Stimulated activated naive B cell treated with anti-CD40 and anti-IgM and Interleukin-4, amounts not matched to agents 10 μg/mL and 1 μg/mL and 100 μg/mL, for 72 hours (primary cell): ENCODE results near the gene ZNF689.
"Not testable (repeated sequence)": the region's sequence is repeated elsewhere in the genome, so short reads cannot be mapped to it uniquely, and the experiment has no call there.

ENCODE experiments used
- ATAC-seq, 2 donors: fragments of 150-1000 bp; cut with Tn5 transposase; replicated peaks; 2 replicates each; pipeline ENCODE4 v1.10.0; 2021; ENCODE audit warnings: moderate library complexity in 1 of 2
- DNase-seq: peaks from one replicate; pipeline ENCODE4 v3.0.0; 2021
- H3K27ac Mint-ChIP-seq: one replicate; pipeline ENCODE4 v1.8.0; 2022; ENCODE audit warnings: mild to moderate bottlenecking, mixed read lengths
- H3K27me3 Mint-ChIP-seq, 2 donors: one replicate each; pipeline ENCODE4 v1.8.0; 2022; ENCODE audit warnings: mixed read lengths in 2 of 2
- H3K36me3 Mint-ChIP-seq, 2 donors: one replicate each; pipeline ENCODE4 v1.8.0; 2022; ENCODE audit warnings: mixed read lengths in 2 of 2, mild to moderate bottlenecking in 1 of 2
- H3K4me1 Mint-ChIP-seq, 2 donors: one replicate each; pipeline ENCODE4 v1.8.0; 2022; ENCODE audit warnings: mixed read lengths in 2 of 2, mild to moderate bottlenecking in 1 of 2
- H3K4me3 Mint-ChIP-seq, 2 donors: one replicate each; pipeline ENCODE4 v1.8.0; 2022; ENCODE audit warnings: mild to moderate bottlenecking in 2 of 2, mixed read lengths in 2 of 2, moderate library complexity in 1 of 2
- H3K9me3 Mint-ChIP-seq, 2 donors: one replicate each; pipeline ENCODE4 v1.8.0; 2022; ENCODE audit warnings: mixed read lengths in 2 of 2, mild to moderate bottlenecking in 1 of 2

ZNF689 gene

DNA sequence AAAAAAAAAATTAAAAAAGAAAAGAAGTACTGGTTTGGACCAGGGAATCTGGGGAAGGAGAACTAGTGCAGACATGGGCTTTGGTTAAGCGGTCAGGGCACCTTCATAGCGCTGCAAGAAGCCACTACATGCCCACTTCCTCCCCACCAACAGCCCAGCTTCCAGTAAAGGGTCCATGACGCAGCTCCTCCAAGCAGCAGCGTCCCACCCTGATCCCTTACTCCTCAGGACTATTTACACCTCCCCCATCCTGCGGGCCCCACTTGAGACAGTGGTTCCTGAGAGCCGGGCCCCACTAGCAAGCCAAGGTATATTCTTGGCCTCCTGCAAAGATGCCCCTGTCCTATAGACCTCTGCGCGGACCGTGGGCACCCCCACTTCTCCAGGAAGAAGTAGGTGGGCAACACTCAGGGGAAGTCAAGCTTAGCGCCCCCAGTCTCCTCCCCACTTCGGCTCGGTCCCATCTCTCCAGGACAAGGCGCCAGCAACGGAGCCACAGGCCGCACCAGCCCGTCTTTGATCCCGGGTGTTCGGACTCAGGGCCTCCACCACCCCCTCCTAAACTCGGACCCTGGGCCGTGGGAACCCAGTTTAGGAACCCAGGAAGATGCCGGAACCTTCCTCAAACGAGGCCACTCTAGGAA lies 39.7 kb upstream of the ZNF689 start:
- H3K27me3 Mint-ChIP-seq = no peaks in the 10 kb centered on the region
- ATAC-seq = peak; percentile 1 to 3
- H3K9me3 Mint-ChIP-seq = no peaks in the 10 kb centered on the region
- DNase-seq = peak; percentile 27
- H3K27ac Mint-ChIP-seq = peak overlapping the region; percentile 99
- peaks cover 24 to 26% of the 10 kb centered on the region in 2 donors for H3K4me1 Mint-ChIP-seq
- H3K4me3 Mint-ChIP-seq = peak overlapping the region; percentile 95 to 96
- H3K36me3 Mint-ChIP-seq = peaks cover 14 to 27% of the 10 kb centered on the region in 2 donors

DNA sequence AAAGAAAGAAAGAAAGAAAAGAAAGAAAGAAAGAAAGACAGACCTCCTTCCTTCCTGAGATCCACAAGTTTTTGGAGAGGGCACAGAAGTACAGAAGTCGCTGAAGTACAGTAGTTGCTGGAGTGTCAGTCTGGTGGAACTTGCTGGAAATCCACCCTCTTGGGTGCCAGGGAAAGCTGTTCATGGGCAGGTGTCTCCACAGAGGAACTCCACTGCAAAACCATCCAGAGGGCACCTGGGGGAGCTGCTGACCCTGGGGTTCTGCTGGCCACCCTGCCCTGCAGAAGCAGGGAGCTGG lies 37.0 kb upstream of the ZNF689 start:
- Mint-ChIP-seq H3K36me3 (peaks cover 2 to 9% of the 10 kb centered on the region in 2 donors), H3K4me3 (no peak overlapping the region), H3K4me1 (peaks cover 14 to 23% of the 10 kb centered on the region in 2 donors), H3K9me3 (no peaks in the 10 kb centered on the region), H3K27ac (no peak overlapping the region), H3K27me3 (no peaks in the 10 kb centered on the region)
- no peak for ATAC-seq
- no peak for DNase-seq

DNA sequence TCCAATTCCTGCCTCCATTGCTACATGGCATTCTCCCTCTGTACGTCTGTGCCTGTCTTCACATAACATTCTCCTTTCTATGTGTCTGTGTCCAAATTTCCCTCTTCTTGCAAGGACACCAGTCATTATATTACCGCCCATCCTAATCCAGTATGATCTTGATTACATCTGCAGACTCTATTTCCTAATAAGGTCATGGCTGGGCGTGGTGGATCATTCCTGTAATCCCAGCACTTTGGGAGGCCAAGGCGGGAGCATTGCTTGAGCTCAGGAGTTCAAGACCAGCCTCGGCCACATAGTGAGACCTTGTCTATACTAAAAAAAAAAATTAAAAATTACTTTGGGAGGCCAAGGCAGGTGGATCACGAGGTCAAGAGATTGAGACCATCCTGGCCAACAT lies 35.5 kb upstream of the ZNF689 start:
- Mint-ChIP-seq H3K27me3 (no peaks in the 10 kb centered on the region), H3K4me3 (no peak overlapping the region), H3K9me3 (no peaks in the 10 kb centered on the region), H3K36me3 (peaks cover 0 to under 1% of the 10 kb centered on the region in 2 donors), H3K27ac (no peak overlapping the region), H3K4me1 (peaks cover 10 to 15% of the 10 kb centered on the region in 2 donors)
- DNase-seq = no peak
- no peak for ATAC-seq

DNA sequence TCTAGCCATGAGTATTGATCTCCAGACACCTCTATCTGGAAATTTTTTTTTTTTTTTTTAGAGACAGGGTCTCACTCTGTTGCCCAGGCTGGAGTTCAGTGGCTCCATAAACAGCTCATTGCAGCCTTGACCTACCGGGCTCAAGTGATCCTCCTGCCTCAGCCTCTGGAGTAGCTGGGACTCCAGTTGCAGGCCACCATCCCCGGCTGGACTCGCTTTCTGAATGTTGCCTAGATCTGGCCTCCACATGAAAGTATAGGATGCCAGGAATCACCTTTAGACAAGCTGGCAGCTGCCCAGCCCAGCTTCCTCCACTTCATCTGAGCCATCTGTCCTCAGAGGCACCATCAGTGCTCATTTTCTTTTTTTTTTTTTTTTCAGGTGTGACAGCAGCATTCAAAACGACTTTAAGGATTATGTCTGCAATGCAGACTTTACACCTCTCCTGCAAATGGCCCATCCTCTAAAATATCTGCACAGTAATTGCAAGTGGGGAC lies 34.2 kb upstream of the ZNF689 start:
- no peak overlapping the region for H3K27ac Mint-ChIP-seq
- DNase-seq (no peak), ATAC-seq (no peak)
- no peak overlapping the region for H3K4me3 Mint-ChIP-seq
- H3K4me1 Mint-ChIP-seq = peaks cover 2 to 7% of the 10 kb centered on the region in 2 donors
- no peaks in the 10 kb centered on the region for H3K9me3 Mint-ChIP-seq
- H3K36me3 Mint-ChIP-seq = no peaks in the 10 kb centered on the region
- no peaks in the 10 kb centered on the region for H3K27me3 Mint-ChIP-seq

DNA sequence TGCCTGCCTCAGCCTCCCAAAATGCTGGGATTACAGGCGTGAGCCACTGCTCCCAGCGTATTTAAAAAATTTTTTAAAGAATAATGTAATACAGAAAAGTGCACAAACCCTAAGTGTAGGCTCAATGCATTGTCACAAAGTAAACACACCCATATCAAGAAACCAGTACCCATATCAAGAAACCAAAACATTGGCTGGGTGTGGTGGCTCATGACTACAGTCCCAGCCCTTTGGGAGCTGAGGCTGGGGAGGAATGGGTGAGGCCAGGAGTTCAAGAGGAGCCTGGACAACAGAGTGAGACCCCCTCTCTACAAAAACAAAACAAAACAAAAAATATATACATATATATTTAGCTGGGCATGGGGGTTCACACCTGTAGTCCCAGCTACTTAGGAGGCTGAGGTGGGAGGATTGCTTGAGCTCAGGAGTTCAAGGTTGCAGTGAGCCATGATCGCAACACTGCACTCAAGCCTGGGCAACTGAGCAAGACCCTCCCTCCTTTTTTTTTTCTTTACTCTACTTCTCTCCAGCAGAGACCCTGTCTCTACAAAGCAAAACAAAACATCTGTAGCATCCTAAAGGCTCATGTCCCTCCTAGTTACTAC lies 31.3 kb upstream of the ZNF689 start:
- Mint-ChIP-seq H3K4me3 (no peak overlapping the region), H3K4me1 (peaks cover 2 to 7% of the 10 kb centered on the region in 2 donors), H3K27me3 (no peaks in the 10 kb centered on the region), H3K9me3 (no peaks in the 10 kb centered on the region), H3K36me3 (peaks cover 0 to under 1% of the 10 kb centered on the region in 2 donors), H3K27ac (no peak overlapping the region)
- no peak for ATAC-seq
- DNase-seq = no peak

DNA sequence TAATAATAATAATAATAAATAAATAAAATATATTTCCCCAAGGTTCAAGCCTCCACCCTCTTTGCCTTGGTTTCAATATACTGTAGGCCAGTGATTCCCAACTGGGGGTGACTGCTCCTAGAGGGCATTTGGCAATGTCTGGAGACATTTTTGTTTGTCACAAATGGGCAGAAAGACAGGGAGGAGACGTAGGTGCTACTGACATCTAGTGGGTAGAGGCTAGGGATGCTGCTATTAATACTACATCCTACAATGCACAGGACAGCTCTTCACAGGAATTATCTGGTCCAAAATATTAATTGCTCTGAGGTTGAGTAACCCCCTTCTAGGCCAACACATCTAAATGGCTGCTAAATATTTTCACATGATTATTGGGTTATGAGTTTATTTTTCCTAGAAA lies 27.8 kb upstream of the ZNF689 start:
- Mint-ChIP-seq H3K4me3 (no peak overlapping the region), H3K27ac (no peak overlapping the region)
- DNase-seq = no peak

DNA sequence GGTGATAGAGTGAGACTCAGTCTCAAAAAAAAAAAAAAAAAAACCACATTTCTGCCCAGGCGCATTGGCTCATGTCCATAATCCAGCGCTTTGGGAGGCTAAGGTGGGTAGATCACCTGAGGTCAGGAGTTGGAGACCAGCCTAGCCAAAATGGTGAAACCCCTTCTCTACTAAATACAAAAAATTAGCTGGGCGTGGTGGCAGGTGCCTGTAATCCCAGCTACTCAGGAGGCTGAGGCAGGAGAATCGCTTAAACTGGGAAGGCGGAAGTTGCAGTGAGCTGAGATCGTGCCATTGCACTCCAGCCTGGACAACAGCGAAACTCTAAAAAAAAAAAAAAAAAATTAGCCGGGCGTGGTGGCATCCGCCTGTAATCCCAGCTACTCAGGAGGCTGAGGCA lies 26.9 kb upstream of the ZNF689 start:
- not testable (repeated sequence) for ATAC-seq, H3K9me3 Mint-ChIP-seq, H3K4me3 Mint-ChIP-seq, DNase-seq, H3K27me3 Mint-ChIP-seq, H3K27ac Mint-ChIP-seq
- Mint-ChIP-seq H3K36me3 (peaks cover 7 to 11% of the 10 kb centered on the region in 2 donors), H3K4me1 (peaks cover 6 to 24% of the 10 kb centered on the region in 2 donors)

More for the DNA sequence above, 27.8 kb upstream of the ZNF689 start:
- peaks cover 6 to 24% of the 10 kb centered on the region in 2 donors for H3K4me1 Mint-ChIP-seq
- no peaks in the 10 kb centered on the region for H3K9me3 Mint-ChIP-seq
- no peaks in the 10 kb centered on the region for H3K27me3 Mint-ChIP-seq
- H3K36me3 Mint-ChIP-seq = peaks cover 7 to 11% of the 10 kb centered on the region in 2 donors
- ATAC-seq = no peak

DNA sequence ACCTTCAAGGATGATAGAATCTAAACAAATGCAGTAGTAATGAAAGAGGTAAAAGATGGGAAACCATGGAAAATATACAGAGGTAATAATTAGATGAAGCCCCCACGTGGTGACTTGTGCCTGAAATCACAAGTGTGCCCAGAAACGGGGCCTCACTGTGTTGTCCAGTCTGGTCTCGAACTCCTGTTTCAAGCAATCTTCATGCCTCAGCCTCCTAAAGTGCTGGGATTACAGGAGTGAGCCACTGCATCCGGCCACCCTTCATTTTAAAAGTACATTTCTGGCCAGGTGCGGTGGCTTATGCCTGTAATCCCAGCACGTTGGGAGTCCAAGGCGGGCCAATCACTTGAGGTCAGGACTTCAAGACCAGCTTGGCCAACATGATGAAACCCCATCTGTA lies 26.4 kb upstream of the ZNF689 start:
- Mint-ChIP-seq H3K4me1 (peaks cover 6 to 24% of the 10 kb centered on the region in 2 donors), H3K4me3 (peak overlapping the region in 1 of 2 donors; percentile 2), H3K36me3 (peaks cover 7 to 11% of the 10 kb centered on the region in 2 donors), H3K27ac (no peak overlapping the region), H3K27me3 (no peaks in the 10 kb centered on the region), H3K9me3 (no peaks in the 10 kb centered on the region)
- no peak for DNase-seq
- ATAC-seq = no peak

DNA sequence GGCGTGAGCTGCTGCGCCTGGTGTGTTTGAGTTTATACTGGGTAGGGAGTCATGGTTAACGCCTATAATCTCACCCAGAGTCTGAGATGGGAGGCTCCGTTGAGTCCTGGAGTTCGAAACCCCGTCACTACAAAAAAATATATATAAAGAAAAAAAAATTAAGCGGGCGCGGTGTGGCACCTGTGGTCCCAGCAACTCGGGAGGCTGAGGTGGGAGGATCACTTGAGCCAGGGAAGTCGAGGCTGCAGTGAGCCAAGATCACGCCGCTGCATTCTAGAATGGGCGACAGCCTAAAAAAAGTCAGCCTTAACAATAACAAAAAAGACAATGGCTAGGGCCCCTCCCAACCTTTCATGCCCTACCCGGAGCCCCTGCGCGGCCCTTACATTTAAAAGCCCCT lies 23.3 kb upstream of the ZNF689 start:
- ATAC-seq = no peak
- Mint-ChIP-seq H3K4me3 (peak overlapping the region; percentile 88 to 90), H3K4me1 (peaks cover 13 to 35% of the 10 kb centered on the region in 2 donors), H3K27ac (peak overlapping the region; percentile 99), H3K27me3 (no peaks in the 10 kb centered on the region), H3K9me3 (no peaks in the 10 kb centered on the region), H3K36me3 (peaks cover 7 to 11% of the 10 kb centered on the region in 2 donors)
- no peak for DNase-seq

DNA sequence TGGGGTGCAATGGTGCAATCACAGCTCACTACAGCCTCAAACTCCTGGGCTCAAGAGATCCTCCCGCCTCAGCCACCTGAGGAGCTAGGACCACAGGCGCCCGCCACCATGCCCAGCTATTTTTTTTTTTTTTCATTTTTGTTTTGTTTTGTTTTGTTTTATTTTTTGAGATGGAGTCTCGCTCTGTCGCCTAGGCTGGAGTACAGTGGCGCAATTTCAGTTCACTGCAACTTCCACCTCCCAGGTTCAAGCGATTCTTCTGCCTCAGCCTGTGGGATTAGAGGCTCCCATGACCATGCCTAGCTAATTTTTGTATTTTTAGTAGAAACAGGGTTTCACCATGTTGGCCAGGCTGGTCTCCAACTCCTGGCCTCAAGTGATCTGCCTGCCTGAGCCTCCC lies 22.3 kb upstream of the ZNF689 start:
- H3K27ac Mint-ChIP-seq, H3K4me3 Mint-ChIP-seq, ATAC-seq, DNase-seq, H3K9me3 Mint-ChIP-seq, H3K27me3 Mint-ChIP-seq: not testable (repeated sequence)
- H3K4me1 Mint-ChIP-seq = peaks cover 13 to 36% of the 10 kb centered on the region in 2 donors
- peaks cover 7 to 11% of the 10 kb centered on the region in 2 donors for H3K36me3 Mint-ChIP-seq

DNA sequence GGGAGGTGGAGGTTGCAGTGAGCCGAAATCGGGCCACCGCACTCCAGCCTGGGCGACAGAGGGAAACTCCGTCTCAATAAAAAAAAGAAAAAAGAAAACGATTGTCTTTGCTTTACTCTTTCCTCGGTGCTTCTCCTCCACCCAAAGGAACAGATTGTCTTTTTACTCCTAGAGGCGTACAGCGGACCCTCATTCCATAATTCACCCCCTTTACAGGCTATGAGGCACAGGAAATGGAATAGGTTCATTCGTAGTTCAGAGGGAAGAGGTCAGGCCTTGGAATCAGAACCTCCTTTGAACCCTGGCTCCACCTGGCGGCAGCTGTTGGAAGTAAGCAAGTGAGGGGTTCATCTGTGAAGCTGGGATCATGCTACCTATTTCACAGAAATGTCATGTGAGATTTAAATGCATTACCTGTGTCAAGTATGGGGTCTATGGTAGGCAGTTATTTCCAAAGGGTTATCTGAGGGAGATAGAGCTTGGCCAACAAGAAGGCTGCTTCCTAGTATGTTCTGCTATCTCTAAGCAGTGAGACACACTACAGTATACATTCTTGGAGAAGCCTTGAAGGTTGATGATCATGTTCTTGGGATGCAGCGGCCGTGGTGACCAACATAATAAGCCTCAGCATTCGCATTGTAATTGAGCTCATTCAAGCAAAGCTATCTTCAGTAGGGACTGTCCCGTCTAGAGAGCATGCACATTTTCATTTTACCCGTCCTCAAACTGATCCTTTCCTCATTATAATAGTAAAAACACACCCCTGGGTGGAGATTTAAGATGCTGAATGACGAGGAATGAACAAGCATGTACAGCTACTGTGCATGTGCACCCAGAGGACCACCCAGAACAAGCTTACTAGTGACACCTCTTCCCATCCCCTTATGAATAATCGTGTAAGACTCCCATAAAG lies 18.7 kb upstream of the ZNF689 start:
- DNase-seq = peak; percentile 65
- Mint-ChIP-seq H3K4me3 (peak overlapping the region; percentile 61 to 68), H3K27ac (peak overlapping the region; percentile 57), H3K4me1 (peaks cover 7 to 16% of the 10 kb centered on the region in 2 donors), H3K36me3 (no peaks in the 10 kb centered on the region), H3K9me3 (no peaks in the 10 kb centered on the region), H3K27me3 (no peaks in the 10 kb centered on the region)
- peak; percentile 90 to 92 for ATAC-seq

DNA sequence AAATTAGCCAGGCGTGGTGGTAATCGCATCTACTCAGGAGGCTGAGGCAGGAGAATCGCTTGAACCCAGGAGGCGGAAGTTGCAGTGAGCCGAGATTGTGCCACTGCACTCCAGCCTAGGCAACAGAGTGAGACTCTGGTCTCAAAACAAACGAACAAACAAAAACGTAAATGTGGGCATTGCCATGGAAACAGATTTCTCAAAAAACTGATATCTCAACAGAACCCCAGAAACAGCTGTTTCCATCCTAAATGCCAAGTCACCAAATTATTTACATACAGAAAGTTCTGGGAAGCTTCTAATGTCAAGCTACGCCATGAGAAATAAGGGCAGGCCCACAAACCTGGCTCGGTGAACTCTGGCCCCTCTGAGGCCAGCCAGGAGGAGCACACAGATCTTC lies 16.0 kb upstream of the ZNF689 start:
- Mint-ChIP-seq H3K9me3 (no peaks in the 10 kb centered on the region), H3K4me1 (peaks cover 7 to 13% of the 10 kb centered on the region in 2 donors), H3K36me3 (no peaks in the 10 kb centered on the region), H3K27ac (no peak overlapping the region), H3K4me3 (no peak overlapping the region), H3K27me3 (no peaks in the 10 kb centered on the region)
- ATAC-seq (no peak), DNase-seq (no peak)

DNA sequence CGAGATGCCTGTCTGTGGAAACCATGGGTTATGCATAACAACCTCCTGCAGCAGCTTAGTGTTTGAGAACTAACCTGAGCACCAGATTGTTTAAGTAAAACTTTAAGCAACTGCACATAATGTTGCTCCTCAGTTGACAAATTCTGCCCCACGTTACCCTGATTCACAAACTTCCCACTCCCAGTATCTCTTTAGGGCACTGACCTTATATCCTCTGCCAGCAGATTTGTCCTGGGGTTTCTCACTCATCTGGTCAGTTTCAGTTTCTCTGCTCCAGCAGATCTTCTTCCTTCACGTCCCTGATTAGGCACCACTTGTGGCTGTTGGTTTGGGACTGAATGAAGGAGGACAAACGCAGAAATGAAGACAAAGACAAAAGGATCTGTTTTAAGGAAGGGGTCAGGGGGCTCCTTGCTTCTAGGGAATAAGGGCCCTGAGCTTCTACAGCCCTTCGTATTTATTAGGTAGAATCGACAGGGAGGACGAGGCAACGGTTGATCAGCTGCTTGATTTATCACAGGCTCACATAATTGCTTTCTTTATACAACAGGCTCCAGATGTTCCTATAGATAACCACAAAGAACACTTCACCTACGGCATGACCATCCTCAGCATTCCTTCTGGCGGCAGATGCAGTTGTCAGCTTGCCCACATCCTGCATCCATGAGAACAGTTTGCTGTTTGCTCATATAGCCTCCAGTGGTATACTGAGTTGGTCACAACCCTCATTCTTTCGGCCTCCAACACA lies 13.5 kb upstream of the ZNF689 start:
- Mint-ChIP-seq H3K9me3 (no peaks in the 10 kb centered on the region), H3K27ac (peak overlapping the region; percentile 37), H3K4me1 (peaks cover 2 to 3% of the 10 kb centered on the region in 2 donors), H3K36me3 (no peaks in the 10 kb centered on the region), H3K27me3 (no peaks in the 10 kb centered on the region), H3K4me3 (no peak overlapping the region)
- no peak for ATAC-seq
- no peak for DNase-seq

DNA sequence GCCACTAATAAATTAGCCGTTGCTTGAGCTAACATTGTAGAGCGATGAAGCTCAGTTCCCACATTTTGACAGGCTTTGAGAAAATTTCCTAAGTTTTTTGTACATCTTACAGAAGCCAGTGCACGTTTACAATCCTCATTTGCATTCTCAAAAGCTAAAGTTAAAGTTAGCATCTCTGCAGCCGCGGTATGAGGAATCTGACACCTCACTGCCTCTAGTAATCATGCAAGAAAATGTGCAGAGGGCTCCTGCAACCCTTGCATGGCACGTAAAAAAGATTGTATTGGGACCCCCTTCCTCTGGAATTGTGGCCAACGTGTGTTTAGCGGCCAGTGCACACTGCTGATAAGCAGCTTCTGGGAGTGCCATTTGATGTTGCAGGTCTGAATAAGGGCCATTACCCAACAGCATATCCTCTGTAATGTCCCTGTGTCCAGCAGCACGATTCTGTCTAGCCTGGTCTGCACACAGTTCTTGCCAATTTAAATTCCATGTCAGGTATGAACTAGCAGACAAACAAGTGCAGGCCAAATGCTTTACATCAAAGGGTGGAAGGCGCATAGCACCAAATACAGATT lies 12.4 kb upstream of the ZNF689 start:
- DNase-seq = no peak
- Mint-ChIP-seq H3K27me3 (no peaks in the 10 kb centered on the region), H3K27ac (no peak overlapping the region), H3K4me3 (no peak overlapping the region), H3K36me3 (no peaks in the 10 kb centered on the region), H3K9me3 (no peaks in the 10 kb centered on the region), H3K4me1 (no peaks in the 10 kb centered on the region)
- ATAC-seq = no peak
